GM12878 (cell line): ENCODE data around the gene TRPM1. TPM values are rescaled to one million over a fixed set of nuclear protein-coding genes. Genes with fewer than 3 reads are reported as not detected.
A peak's percentile ranks its signal among the peaks of the same experiment; 100 is the strongest.

Source experiments
- BHLHE40 ChIP-seq, 2 experiments: fragments of 450-650 bp in 1 of 2; IDR thresholded peaks; 2 replicates each; pipeline ENCODE4 v1.6.1; 2011 to 2017; ENCODE audit warnings: low read depth in 2 of 2, borderline replicate concordance in 1 of 2, improper control_type of control experiment in 1 of 2, low read length in 1 of 2, mild to moderate bottlenecking in 1 of 2
- EED ChIP-seq: sonication (generic); IDR thresholded peaks from 2 replicates; pipeline ENCODE4 v1.6.1; 2016; ENCODE audit warnings: antibody characterized with exemption, low read depth
- EGR1 ChIP-seq, 2 experiments: IDR thresholded peaks; 1 replicate in 1 of 2; 2 replicates in 1 of 2; pipeline ENCODE4 v1.6.1; 2011 to 2012; ENCODE audit warnings: low read depth in 2 of 2, low read length in 2 of 2, borderline replicate concordance in 1 of 2, mild to moderate bottlenecking in 1 of 2, moderate library complexity in 1 of 2
- EP300 ChIP-seq, 2 experiments: fragments of 150-350 bp in 1 of 2; IDR thresholded peaks; 2 replicates each; pipeline ENCODE4 v1.6.1; 2011 to 2012; ENCODE audit warnings: low read depth in 2 of 2, low read length in 2 of 2, borderline replicate concordance in 1 of 2, improper control_type of control experiment in 1 of 2, inconsistent platforms in 1 of 2; ENCODE audit not compliant: control insufficient read depth in 1 of 2
- IKZF1 ChIP-seq: fragments of 450-650 bp; conservative IDR thresholded peaks from 2 replicates; pipeline ENCODE4 v1.6.1; 2017; ENCODE audit warnings: antibody characterized with exemption, mild to moderate bottlenecking
- IKZF2 ChIP-seq, 2 experiments: fragments of 450-650 bp; IDR thresholded peaks; 2 replicates each; pipeline ENCODE4 v1.6.1; 2017; ENCODE audit warnings: mild to moderate bottlenecking in 2 of 2, moderate library complexity in 2 of 2
- JUNB ChIP-seq: IDR thresholded peaks from 2 replicates; pipeline ENCODE4 v1.6.1; 2016; ENCODE audit warnings: antibody characterized with exemption, mild to moderate bottlenecking
- KDM1A ChIP-seq: fragments of 200-600 bp; sonication (generic); IDR thresholded peaks from 2 replicates; pipeline ENCODE4 v1.6.1; 2016; ENCODE audit warnings: borderline replicate concordance
- LARP7 ChIP-seq: fragments of 450-650 bp; IDR thresholded peaks from 2 replicates; pipeline ENCODE4 v1.6.1; 2017; ENCODE audit warnings: mild to moderate bottlenecking
- NFYA ChIP-seq: IDR thresholded peaks from 2 replicates; pipeline ENCODE4 v1.6.1; 2011; ENCODE audit warnings: low read depth, mild to moderate bottlenecking, low read length, improper control_type of control experiment, borderline replicate concordance
- RAD51 ChIP-seq: fragments of 450-650 bp; IDR thresholded peaks from 2 replicates; pipeline ENCODE4 v1.6.1; 2016; ENCODE audit warnings: moderate library complexity, mild to moderate bottlenecking, inconsistent platforms
- SIX5 ChIP-seq: IDR thresholded peaks from 2 replicates; pipeline ENCODE4 v1.6.1; 2011; ENCODE audit warnings: mild to moderate bottlenecking, low read depth, low read length, moderate library complexity; ENCODE audit not compliant: severe bottlenecking
- SMAD1 ChIP-seq: fragments of 450-650 bp; IDR thresholded peaks from 2 replicates; pipeline ENCODE4 v1.6.1; 2018; ENCODE audit warnings: mild to moderate bottlenecking, low read depth; ENCODE audit not compliant: partially characterized antibody
- SPI1 ChIP-seq: IDR thresholded peaks from 2 replicates; pipeline ENCODE4 v1.6.1; 2011; ENCODE audit warnings: low read depth, mild to moderate bottlenecking, low read length, moderate library complexity, borderline replicate concordance; ENCODE audit not compliant: insufficient read depth
- SRF ChIP-seq, 2 experiments: IDR thresholded peaks; 2 replicates each; pipeline ENCODE4 v1.6.1; 2011; ENCODE audit warnings: low read depth in 2 of 2, low read length in 2 of 2, mild to moderate bottlenecking in 1 of 2, moderate library complexity in 1 of 2
- YY1 ChIP-seq: IDR thresholded peaks from 2 replicates; pipeline ENCODE4 v1.6.1; 2011; ENCODE audit warnings: low read depth, mild to moderate bottlenecking, low read length
- ZNF274 ChIP-seq: IDR thresholded peaks from one replicate; pipeline ENCODE4 v1.8.0; 2011; ENCODE audit not compliant: insufficient read length, insufficient read depth
- polyA plus RNA-seq, 11 experiments: library from polyadenylated mRNA; depleted of rRNA in 4 of 11; unstranded in 6 of 11; stranded (reverse) in 5 of 11; fragments of >200 nt; fragmentation: Nextera tagmentation in 4 of 11; fragmentation: Illumina TruSeq in 1 of 11; extraction: Ambion mirVana in 4 of 11; extraction: Trizol in 1 of 11; gene quantifications; 1 replicate in 1 of 11; 2 replicates in 10 of 11; pipeline versions ENCODE4 v1.2.1 to v1.2.3, GENCODE V29; 2011 to 2016; ENCODE audit warnings: inconsistent platforms in 2 of 11, missing spikeins in 2 of 11, low read depth in 1 of 11
- total RNA-seq, 4 experiments: library from RNA; depleted of rRNA in 3 of 4; stranded (reverse); fragments of >200 nt in 3 of 4; fragmentation: Illumina TruSeq in 1 of 4; extraction: Trizol in 1 of 4; gene quantifications; 2 replicates each; pipeline versions ENCODE4 v1.2.1 to v1.2.3, GENCODE V29; 2013 to 2021
- TF ChIP-seq, protein P1 (sequence below): fragments of 450-650 bp; IDR thresholded peaks from 2 replicates; pipeline ENCODE4 v1.6.1; 2017; ENCODE audit warnings: borderline replicate concordance
- TF ChIP-seq, protein P2 (sequence below): IDR thresholded peaks from 2 replicates; pipeline ENCODE4 v1.6.1; 2012; ENCODE audit warnings: low read length, inconsistent platforms
- TF ChIP-seq, protein P3 (sequence below): fragments of 150-350 bp; IDR thresholded peaks from 2 replicates; pipeline ENCODE4 v1.6.1; 2014; ENCODE audit warnings: mild to moderate bottlenecking, low read depth, low read length
- TF ChIP-seq, protein P4 (sequence below): IDR thresholded peaks from 2 replicates; pipeline ENCODE4 v1.6.1; 2012; ENCODE audit warnings: improper control_type of control experiment, low read depth, low read length; ENCODE audit not compliant: insufficient replicate concordance

The TRPM1 gene
- total and polyA plus RNA-seq, 10 of the 15 experiments (the other 5 are each of a cell fraction or from before 2014, with no cell fraction given), result 0.01 to 0.10 (median 0.05) TPM; not detected in 4

DNA sequence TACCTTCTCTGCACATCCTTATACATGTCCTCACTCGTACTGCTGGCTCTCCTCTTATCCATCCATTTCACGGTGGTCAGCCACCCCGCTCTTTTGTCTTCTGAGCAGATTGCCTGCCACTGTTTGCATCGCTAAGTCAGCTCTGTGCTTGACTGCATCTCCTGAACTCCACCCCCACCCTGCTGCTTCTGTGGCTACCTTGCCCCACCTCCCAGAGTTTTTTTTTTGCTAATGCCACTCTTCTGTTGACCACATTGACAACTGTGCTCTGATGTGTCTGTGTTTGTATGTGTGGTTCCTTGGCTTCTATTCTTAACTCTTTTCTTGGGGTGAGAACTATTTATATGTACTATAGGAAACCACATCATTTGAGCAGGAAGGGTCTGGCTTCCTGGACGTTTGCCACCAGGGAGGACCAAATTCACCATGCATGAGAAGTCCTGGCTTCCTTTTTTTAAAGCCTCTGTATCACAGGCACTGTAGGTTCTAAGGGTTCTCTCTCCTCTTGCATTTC is 97.2 kb downstream of the TRPM1 start (continued):
- no peak; the same call in none of the 2 replicates for TF ChIP-seq EED
- 0 out of 2 replicates have a peak, but pooled peaks have one; percentile 31 for TF ChIP-seq JUNB
- TF ChIP-seq, protein P1, sequence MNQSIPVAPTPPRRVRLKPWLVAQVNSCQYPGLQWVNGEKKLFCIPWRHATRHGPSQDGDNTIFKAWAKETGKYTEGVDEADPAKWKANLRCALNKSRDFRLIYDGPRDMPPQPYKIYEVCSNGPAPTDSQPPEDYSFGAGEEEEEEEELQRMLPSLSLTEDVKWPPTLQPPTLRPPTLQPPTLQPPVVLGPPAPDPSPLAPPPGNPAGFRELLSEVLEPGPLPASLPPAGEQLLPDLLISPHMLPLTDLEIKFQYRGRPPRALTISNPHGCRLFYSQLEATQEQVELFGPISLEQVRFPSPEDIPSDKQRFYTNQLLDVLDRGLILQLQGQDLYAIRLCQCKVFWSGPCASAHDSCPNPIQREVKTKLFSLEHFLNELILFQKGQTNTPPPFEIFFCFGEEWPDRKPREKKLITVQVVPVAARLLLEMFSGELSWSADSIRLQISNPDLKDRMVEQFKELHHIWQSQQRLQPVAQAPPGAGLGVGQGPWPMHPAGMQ, result no peak
- TF ChIP-seq LARP7, result no peak
- TF ChIP-seq KDM1A, result no peak
- no peak for TF ChIP-seq SMAD1
- TF ChIP-seq IKZF2 (IDR thresholded peaks at IDR 0.05), result peak; percentile 85 to 86
- TF ChIP-seq BHLHE40 (IDR thresholded peaks at IDR 0.05; ENCODE audit: borderline replicate concordance in 1 of 2, low read depth in 2 of 2, low read length in 1 of 2), result peak; percentile 20 to 53; a peak in 2 of 4 replicates
- no peak for TF ChIP-seq SIX5
- no peak for TF ChIP-seq RAD51
- TF ChIP-seq, protein P2, sequence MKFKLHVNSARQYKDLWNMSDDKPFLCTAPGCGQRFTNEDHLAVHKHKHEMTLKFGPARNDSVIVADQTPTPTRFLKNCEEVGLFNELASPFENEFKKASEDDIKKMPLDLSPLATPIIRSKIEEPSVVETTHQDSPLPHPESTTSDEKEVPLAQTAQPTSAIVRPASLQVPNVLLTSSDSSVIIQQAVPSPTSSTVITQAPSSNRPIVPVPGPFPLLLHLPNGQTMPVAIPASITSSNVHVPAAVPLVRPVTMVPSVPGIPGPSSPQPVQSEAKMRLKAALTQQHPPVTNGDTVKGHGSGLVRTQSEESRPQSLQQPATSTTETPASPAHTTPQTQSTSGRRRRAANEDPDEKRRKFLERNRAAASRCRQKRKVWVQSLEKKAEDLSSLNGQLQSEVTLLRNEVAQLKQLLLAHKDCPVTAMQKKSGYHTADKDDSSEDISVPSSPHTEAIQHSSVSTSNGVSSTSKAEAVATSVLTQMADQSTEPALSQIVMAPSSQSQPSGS, result peak; percentile 88
- TF ChIP-seq ZNF274, result no peak
- TF ChIP-seq EP300 (IDR thresholded peaks at IDR 0.05; ENCODE audit: borderline replicate concordance in 1 of 2, control insufficient read depth in 1 of 2, low read depth in 2 of 2, low read length in 2 of 2), result peak; percentile 74 to 92; a peak in 3 of 4 replicates
- peak; percentile 57 to 97 for TF ChIP-seq SRF (IDR thresholded peaks at IDR 0.05; ENCODE audit: low read depth in 2 of 2, low read length in 2 of 2)
- no peak for TF ChIP-seq NFYA
- TF ChIP-seq, protein P3, sequence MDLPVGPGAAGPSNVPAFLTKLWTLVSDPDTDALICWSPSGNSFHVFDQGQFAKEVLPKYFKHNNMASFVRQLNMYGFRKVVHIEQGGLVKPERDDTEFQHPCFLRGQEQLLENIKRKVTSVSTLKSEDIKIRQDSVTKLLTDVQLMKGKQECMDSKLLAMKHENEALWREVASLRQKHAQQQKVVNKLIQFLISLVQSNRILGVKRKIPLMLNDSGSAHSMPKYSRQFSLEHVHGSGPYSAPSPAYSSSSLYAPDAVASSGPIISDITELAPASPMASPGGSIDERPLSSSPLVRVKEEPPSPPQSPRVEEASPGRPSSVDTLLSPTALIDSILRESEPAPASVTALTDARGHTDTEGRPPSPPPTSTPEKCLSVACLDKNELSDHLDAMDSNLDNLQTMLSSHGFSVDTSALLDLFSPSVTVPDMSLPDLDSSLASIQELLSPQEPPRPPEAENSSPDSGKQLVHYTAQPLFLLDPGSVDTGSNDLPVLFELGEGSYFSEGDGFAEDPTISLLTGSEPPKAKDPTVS, result no peak
- peak in 1 of 2 experiments; percentile 73; a peak in 2 of 3 replicates for TF ChIP-seq EGR1 (IDR thresholded peaks at IDR 0.05; ENCODE audit: borderline replicate concordance in 1 of 2, low read depth in 2 of 2, low read length in 2 of 2)
- TF ChIP-seq IKZF1, result peak; percentile 66
- peak; percentile 81 for TF ChIP-seq YY1
- peak; percentile 64; the same call in 1 of the 2 replicates for TF ChIP-seq SPI1
- TF ChIP-seq, protein P4, sequence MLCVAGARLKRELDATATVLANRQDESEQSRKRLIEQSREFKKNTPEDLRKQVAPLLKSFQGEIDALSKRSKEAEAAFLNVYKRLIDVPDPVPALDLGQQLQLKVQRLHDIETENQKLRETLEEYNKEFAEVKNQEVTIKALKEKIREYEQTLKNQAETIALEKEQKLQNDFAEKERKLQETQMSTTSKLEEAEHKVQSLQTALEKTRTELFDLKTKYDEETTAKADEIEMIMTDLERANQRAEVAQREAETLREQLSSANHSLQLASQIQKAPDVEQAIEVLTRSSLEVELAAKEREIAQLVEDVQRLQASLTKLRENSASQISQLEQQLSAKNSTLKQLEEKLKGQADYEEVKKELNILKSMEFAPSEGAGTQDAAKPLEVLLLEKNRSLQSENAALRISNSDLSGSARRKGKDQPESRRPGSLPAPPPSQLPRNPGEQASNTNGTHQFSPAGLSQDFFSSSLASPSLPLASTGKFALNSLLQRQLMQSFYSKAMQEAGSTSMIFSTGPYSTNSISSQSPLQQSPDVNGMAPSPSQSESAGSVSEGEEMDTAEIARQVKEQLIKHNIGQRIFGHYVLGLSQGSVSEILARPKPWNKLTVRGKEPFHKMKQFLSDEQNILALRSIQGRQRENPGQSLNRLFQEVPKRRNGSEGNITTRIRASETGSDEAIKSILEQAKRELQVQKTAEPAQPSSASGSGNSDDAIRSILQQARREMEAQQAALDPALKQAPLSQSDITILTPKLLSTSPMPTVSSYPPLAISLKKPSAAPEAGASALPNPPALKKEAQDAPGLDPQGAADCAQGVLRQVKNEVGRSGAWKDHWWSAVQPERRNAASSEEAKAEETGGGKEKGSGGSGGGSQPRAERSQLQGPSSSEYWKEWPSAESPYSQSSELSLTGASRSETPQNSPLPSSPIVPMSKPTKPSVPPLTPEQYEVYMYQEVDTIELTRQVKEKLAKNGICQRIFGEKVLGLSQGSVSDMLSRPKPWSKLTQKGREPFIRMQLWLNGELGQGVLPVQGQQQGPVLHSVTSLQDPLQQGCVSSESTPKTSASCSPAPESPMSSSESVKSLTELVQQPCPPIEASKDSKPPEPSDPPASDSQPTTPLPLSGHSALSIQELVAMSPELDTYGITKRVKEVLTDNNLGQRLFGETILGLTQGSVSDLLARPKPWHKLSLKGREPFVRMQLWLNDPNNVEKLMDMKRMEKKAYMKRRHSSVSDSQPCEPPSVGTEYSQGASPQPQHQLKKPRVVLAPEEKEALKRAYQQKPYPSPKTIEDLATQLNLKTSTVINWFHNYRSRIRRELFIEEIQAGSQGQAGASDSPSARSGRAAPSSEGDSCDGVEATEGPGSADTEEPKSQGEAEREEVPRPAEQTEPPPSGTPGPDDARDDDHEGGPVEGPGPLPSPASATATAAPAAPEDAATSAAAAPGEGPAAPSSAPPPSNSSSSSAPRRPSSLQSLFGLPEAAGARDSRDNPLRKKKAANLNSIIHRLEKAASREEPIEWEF, result peak; percentile 61
